CD4-positive, alpha-beta T cell treated with Interferon gamma for 1 hour (primary cell): ENCODE measurements around the gene VAMP5.
"Not testable (repeated sequence)": the region's sequence is repeated elsewhere in the genome, so short reads cannot be mapped to it uniquely, and the experiment has no call there.

Experiments
- DNase-seq: peaks from one replicate; pipeline ENCODE4 v3.0.0-alpha.2; 2020

The VAMP5 gene

DNA sequence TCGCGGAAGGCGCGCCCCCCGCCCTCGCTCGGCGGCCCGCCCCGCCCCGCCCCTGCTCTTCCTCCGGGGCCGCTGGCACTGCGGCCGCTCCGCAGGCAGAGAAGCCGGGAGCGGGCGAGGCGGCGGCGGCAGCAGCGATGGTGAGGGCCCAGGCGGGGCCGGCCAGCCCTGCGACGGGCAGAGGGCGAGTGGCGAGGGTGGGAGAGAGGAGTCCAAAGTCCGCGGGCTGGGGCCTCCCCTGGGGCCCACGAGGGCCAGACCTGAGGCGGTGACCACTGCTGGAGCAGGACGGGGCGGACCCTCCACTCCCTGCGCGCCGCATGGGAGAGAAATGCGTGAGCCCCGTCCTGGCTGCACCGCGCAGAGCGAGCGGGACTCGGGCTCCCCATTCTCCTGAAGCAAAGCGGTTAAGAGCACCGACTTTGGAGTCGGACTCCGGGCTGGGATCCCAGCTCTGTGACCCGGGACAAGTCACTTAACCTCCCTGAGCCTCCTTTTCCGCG lies at the start of gene VAMP5:
TSS of gene VAMP5 (plus strand) at position 78 of the 503 bp plus-strand sequence. CDS start at position 138, 60 bp downstream.
- no peak for DNase-seq

DNA sequence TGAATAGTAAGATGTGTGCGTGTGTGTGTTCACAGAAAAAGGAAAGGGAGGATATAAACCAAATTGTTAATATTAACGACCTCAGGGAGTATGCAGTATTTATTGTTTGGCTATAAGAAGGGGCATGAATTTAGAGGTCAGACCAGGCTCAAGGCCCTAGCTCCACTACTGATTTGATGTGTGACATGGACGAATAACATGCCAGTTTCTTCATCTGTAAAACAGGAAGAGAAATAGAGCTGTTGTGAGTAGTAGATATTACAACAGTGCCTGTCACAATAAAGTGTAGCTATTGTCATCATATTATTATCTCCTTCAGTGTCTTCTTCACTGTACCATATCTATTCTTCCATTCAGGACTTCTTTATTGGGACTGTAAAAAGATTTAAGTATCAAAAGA lies 49.4 kb upstream of the VAMP5 start:
- DNase-seq = no peak

- DNase-seq = no peak
These were observed 47.8 kb upstream of the VAMP5 start for GRCh38 chr2:85536479-85536878.

GRCh38 chr2:85537600-85538506 lies 46.4 kb upstream of the VAMP5 start:
- no peak for DNase-seq

- peak; percentile 88 for DNase-seq
These were observed 45.5 kb upstream of the VAMP5 start, which contains the start of gene MAT2A for GRCh38 chr2:85538507-85539360. MAT2A (plus strand) TSS chr2:85539168; CDS start chr2:85539288, 120 bp downstream.

DNA sequence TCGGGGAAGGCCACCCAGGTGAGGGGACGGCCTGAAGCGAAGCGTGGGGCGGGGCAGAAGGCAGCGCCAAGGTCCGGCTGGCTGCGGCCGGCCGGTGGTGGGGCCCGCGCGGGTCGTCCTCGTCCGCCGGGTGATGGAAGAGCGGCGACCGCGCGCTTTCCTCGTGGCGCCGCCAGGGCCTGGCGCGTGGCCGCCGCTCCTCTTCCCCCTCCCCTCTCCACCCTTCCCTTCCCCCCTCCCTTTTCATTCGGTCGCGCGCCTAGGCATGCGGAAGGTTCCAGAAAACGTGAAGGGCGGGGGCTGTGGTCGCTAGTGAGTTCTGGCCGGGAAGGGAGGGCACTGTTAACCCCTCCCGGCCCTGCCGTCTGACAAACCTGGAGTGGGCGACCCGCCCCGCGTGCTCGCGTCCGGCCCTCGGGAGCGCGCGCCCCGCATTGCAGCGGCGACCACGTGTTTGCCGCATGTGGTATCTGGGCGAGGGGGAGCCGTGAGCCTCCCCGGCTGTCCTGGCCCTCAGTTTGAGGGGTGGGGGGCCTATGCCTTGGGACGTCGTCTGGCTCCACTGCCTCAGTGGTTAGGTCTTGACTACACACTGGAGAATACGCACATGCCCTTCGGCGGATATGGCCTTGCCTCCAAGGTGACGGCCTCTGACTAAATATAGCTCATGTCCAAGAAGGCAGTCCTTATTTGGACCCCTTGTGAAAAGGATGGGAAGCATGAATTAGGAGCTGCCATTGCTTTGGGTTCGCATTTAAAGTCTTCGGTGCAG lies 44.7 kb upstream of the VAMP5 start:
- DNase-seq = peak; percentile 73

DNA sequence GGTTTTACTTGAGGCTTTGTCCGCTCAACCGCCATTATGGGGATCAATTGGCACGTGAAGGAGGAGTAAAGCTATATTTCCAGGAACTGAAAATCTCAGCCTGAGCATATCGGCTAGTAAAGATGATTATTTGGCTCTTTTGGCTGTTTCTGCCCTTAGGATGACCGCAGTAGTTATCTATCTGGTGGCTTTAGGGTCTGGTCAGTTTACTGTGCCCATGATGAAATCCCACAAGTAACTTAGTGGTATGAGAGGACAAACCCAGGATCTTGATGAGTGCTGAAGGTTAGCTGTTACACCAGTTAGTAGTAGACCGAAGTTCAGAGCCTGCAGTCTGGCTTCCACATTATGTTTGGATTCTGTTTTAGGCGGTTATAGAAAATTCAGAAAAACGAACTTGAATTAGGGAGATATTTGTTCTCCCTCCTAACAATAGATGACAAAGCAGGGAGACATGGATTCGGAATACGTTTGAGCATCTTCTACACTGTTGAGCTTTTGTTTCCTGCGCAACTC lies 44.0 kb upstream of the VAMP5 start:
- DNase-seq = no peak

DNA sequence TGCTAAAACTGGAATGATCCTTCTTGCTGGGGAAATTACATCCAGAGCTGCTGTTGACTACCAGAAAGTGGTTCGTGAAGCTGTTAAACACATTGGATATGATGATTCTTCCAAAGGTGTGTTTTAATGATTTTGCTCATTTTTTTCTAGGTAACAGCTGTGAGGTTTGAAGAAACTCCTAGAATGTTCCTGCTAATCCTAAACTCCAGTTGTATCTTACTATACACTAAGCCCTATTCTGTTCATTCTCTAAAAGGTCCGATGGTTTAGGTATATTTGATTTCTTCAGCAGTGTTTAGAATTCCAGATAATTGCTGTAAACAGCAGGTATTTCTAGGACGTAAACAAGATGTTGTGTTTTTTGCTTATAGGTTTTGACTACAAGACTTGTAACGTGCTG lies 43.0 kb upstream of the VAMP5 start:
- no peak for DNase-seq

DNA sequence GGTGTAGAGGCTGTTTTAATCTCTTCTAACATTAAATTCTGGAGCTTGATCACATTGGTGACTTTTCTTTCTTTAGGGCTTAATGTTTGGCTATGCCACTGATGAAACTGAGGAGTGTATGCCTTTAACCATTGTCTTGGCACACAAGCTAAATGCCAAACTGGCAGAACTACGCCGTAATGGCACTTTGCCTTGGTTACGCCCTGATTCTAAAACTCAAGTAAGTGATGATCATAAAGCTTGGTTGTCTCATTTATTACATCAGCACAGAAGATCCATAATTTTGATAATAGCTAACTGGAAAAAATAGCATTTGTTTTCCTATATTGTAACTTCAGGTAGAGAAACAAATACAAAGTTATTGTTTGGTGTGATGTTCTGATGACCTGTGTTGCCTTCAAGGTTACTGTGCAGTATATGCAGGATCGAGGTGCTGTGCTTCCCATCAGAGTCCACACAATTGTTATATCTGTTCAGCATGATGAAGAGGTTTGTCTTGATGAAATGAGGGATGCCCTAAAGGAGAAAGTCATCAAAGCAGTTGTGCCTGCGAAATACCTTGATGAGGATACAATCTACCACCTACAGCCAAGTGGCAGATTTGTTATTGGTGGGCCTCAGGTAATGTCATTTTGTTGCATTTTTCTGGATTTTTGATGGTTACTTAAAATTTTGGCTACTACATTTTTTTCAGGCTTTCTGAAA lies 42.3 kb upstream of the VAMP5 start:
- no peak for DNase-seq

- no peak for DNase-seq
These were observed 41.5 kb upstream of the VAMP5 start for GRCh38 chr2:85542777-85543176.

DNA sequence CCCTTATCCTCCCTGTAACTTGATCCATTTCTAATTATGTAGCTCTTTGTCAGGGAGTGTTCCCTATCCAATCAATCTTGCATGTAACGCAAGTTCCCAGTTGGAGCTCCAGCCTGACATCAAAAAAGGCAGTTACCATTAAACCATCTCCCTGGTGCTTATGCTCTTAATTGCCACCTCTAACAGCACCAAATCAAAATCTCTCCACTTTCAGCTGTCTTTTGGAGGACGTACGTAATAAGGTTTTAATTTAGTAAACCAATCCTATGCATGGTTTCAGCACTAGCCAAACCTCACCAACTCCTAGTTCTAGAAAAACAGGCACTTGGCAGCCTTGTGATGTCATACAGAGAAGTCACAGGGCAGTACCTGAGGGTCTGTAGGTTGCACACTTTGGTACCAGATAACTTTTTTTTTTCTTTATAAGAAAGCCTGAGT lies 40.0 kb upstream of the VAMP5 start:
- DNase-seq = not testable (repeated sequence)

DNA sequence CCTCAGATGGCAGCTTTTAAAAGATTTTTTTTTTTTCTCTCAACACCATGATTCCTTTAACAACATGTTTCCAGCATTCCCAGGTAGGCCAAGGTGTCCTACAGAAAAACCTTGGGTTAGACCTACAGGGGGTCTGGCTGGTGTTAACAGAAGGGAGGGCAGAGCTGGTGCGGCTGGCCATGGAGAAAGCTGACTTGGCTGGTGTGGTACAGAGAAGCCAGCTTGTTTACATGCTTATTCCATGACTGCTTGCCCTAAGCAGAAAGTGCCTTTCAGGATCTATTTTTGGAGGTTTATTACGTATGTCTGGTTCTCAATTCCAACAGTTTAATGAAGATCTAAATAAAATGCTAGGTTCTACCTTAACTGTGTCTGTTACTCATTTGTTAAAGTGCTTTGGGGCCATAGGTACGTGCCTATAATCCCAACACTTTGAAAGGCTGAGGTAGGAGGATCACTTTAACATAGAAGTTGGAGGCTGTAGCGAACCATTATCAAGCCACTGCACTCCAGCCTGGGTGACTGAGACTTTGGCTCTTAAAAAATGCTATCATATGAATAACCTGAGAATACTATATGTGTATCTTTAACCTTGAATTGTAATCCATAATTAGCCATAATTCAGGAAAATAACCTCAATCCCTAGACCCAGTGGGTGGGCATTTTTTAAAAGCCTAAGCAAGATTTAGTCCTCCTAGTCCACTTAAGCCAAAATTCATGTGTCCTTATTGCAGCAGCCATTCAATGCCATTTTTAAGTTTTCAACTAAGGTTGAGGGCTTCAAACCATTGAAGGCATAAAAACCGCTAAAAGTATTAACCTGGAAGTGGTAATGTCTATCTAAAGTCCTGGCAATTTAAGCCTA lies 39.1 kb upstream of the VAMP5 start:
- DNase-seq = not testable (repeated sequence)

- DNase-seq = no peak
These were observed 38.4 kb upstream of the VAMP5 start for GRCh38 chr2:85545780-85546240.

DNA sequence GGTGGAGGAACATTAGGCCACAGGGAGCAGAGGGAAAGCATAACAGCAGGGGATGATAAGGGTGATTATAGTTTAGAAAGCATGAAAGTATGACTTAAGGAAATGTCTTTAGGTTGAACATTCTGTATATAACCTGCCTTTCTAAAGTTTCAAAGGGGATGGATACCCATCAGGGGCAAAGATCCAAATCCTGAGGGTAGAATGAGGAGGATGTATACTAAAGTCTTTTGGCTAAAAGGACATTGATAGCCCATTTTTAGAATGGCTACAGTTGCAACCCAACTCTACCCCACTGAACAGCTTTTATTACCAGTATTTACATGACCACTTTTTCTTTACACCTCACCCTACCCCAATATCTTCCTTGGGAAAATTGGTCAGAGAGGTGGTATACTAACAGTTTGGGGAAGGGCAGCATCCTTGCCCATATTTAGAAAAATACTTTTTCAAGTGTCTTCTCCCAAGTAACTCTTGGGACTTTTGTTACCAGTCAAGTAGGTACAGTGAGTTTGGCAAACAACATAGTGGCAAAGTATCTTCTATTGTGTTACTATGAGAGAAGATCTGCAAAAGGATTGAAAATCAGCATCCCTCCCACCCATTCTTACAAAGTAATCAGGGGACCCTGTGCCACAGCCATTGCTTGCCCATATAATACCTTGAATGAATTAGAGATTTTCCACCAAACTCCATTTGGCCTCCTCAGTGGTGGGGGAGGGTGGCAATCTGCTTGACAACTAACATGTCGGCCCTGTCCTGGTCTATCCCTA lies 37.0 kb upstream of the VAMP5 start:
- no peak for DNase-seq

GRCh38 chr2:85547859-85548607 lies 36.2 kb upstream of the VAMP5 start:
- DNase-seq = no peak

GRCh38 chr2:85548608-85548900 lies 35.7 kb upstream of the VAMP5 start:
- no peak for DNase-seq

GRCh38 chr2:85549095-85549494 lies 35.1 kb upstream of the VAMP5 start:
- DNase-seq = no peak

DNA sequence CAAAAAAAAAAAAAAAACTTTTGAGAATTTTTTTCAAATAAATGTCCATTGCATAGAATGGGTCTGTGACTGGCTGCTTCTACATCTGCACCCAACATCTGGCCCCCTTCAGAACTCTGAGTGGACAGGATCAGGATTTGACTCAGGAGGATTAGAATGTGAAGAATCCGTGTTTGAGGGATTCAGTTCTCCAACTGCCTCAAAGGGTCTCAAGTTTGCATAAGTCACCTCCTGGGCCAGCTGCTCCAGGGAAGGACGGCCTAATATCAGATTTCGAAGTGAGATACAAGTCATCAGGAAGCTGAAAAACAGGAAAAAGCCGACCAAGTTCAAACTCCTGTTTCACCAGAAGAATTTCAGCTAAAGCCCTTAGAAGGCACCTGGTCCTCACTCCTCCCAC lies 34.4 kb upstream of the VAMP5 start:
- DNase-seq = no peak

DNA sequence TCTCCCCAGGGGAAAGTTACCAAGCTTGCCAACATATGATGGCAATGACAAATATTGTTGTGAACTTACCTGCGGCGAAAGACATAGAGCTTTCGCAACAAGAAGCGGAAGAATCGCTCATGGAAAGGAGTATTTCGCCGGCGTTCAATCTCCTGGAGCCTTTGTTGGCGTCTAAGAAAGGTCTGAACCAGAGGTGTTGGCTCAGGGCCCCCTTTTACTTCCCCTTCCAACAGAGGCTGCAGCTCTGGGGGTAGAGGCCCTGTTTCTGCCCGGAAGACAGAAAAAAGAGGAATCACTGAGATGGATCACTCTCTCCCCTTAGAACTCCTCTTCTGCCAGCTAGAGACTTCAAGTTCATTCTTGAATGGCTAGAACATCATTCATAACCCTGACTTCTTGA lies 33.7 kb upstream of the VAMP5 start:
- no peak for DNase-seq
